K562 (cell line): ENCODE data around the gene EFCC1. TPM values are rescaled to one million over a fixed set of nuclear protein-coding genes. Genes with fewer than 3 reads are reported as not detected.

Source experiments
- ATAC-seq: fragments of 200-7000 bp; cut with Tn5 transposase; 3 replicates; pipeline ENCODE4 v1.9.1; 2020; ENCODE audit warnings: moderate library complexity
- BruUV-seq: library from RNA; stranded (reverse); fragments of 400-500 nt; replicated peaks from 2 replicates; lab custom pipeline; 2021; lab: Mats Ljungman, UMichigan
- CTCF ChIA-PET: fragments of 300-600 bp; formaldehyde crosslinking; extraction: SDS; loops from one replicate; lab custom pipeline; 2021; ENCODE audit warnings: low intra/inter-chr PET ratio; lab: Yijun Ruan, JAX
- POLR2A ChIA-PET: fragments of 300-600, 350-650 bp; sonication (Branson Sonifier 250); formaldehyde crosslinking; extraction: SDS; loops from one replicate; lab custom pipeline; 2021; ENCODE audit warnings: antibody characterized with exemption, inconsistent platforms; lab: Yijun Ruan, JAX
- DNase-seq, 4 experiments: peaks; one replicate each; pipeline versions ENCODE4 v3.0.0 to v3.0.0-alpha.2; 2011 to 2018; ENCODE audit warnings: low spot score in 3 of 4, mixed read lengths in 3 of 4; ENCODE audit errors: extremely low read depth in 1 of 4
- FAIRE-seq: peaks from 2 replicates; lab custom pipeline; 2011; peaks lifted over from hg19 to GRCh38; lab: Jason Lieb, UNC
- H2AFZ ChIP-seq: 2 replicates; pipeline ENCODE4 v1.6.0; 2011; ENCODE audit warnings: low read depth, low read length, control low read depth, inconsistent platforms
- H3K27ac ChIP-seq: fragments of 200-600 bp; 3 replicates; pipeline ENCODE4 v1.8.0; 2011; ENCODE audit warnings: low read depth, mild to moderate bottlenecking, control low read depth, inconsistent platforms, low read length, moderate library complexity, mixed read lengths; ENCODE audit errors: extremely low read depth
- H3K27me3 ChIP-seq, 2 experiments: fragments of 300-600 bp in 1 of 2; 2 replicates in 1 of 2; 3 replicates in 1 of 2; pipeline versions ENCODE4 v1.6.0 to v1.8.0; 2011; ENCODE audit warnings: inconsistent platforms in 2 of 2, low read length in 2 of 2, mild to moderate bottlenecking in 1 of 2, mixed read lengths in 1 of 2, moderate library complexity in 1 of 2; ENCODE audit not compliant: control insufficient read depth in 2 of 2, insufficient read depth in 2 of 2
- H3K36me3 ChIP-seq: fragments of 300-600 bp; 3 replicates; pipeline ENCODE4 v1.8.0; 2011; ENCODE audit warnings: mild to moderate bottlenecking, low read length, inconsistent platforms; ENCODE audit not compliant: control insufficient read depth, insufficient read depth
- H3K4me1 ChIP-seq, 2 experiments: fragments of 200-600 bp in 1 of 2; replicated peaks in 1 of 2; 2 replicates in 1 of 2; 3 replicates in 1 of 2; pipeline versions ENCODE4 v1.5.1 to v1.8.0; 2011; ENCODE audit warnings: inconsistent platforms in 2 of 2, low read length in 2 of 2, mild to moderate bottlenecking in 1 of 2, mixed read lengths in 1 of 2, moderate library complexity in 1 of 2; ENCODE audit not compliant: control insufficient read depth in 2 of 2, insufficient read depth in 2 of 2
- H3K4me2 ChIP-seq: 2 replicates; pipeline ENCODE4 v1.6.1; 2011; ENCODE audit warnings: low read length, control low read depth, inconsistent platforms, mixed read lengths; ENCODE audit not compliant: insufficient read depth
- H3K4me3 ChIP-seq: fragments of 200-600 bp; sonication (generic), shearing (Covaris generic); 2 replicates; pipeline ENCODE4 v1.5.1; 2016; ENCODE audit warnings: control low read depth, inconsistent platforms
- H3K79me2 ChIP-seq: fragments of 200-600 bp; 3 replicates; pipeline ENCODE4 v1.8.0; 2011; ENCODE audit warnings: low read length, inconsistent platforms; ENCODE audit not compliant: control insufficient read depth, insufficient read depth
- H3K9ac ChIP-seq, 2 experiments: 2 replicates each; pipeline versions ENCODE4 v1.6.0 to v1.6.1; 2011; ENCODE audit warnings: low read depth in 2 of 2, low read length in 2 of 2, control low read depth in 1 of 2, inconsistent platforms in 1 of 2, mild to moderate bottlenecking in 1 of 2, mixed read lengths in 1 of 2; ENCODE audit not compliant: insufficient read depth in 1 of 2
- H3K9me1 ChIP-seq: one replicate; pipeline ENCODE4 v1.6.0; 2011; ENCODE audit warnings: inconsistent platforms, mild to moderate bottlenecking, low read length, moderate library complexity; ENCODE audit not compliant: control insufficient read depth, insufficient read depth
- H3K9me3 ChIP-seq: replicated peaks from 2 replicates; pipeline ENCODE4 v1.5.1; 2011; ENCODE audit warnings: low read depth, low read length, inconsistent platforms; ENCODE audit not compliant: control insufficient read depth, insufficient read depth
- H4K20me1 ChIP-seq: replicated peaks from 2 replicates; pipeline ENCODE4 v1.6.1; 2011; ENCODE audit warnings: low read length, inconsistent platforms, mixed read lengths; ENCODE audit not compliant: control insufficient read depth, insufficient read depth
- BCOR ChIP-seq: fragments of 450-650 bp; IDR thresholded peaks from 2 replicates; pipeline ENCODE4 v1.6.1; 2016
- DPF2 ChIP-seq: fragments of 450-650 bp; IDR thresholded peaks from 2 replicates; pipeline ENCODE4 v1.6.1; 2016
- HIVEP1 ChIP-seq: fragments of 250-450 bp; sonication (Bioruptor Pico); IDR thresholded peaks from 2 replicates; pipeline ENCODE4 v1.4.0; 2020; ENCODE audit warnings: mild to moderate bottlenecking
- MAFF ChIP-seq: IDR thresholded peaks from 2 replicates; pipeline ENCODE4 v1.6.1; 2012; ENCODE audit warnings: low read length, improper control_type of control experiment
- MECOM ChIP-seq: fragments of 250-450 bp; sonication (Bioruptor Pico); IDR thresholded peaks from 2 replicates; pipeline ENCODE4 v1.8.0; 2022; ENCODE audit warnings: inconsistent platforms
- NR2C2 ChIP-seq, 2 experiments: fragments of 200-800 bp in 1 of 2; sonication (Bioruptor generic) in 1 of 2; sonication (generic) in 1 of 2; formaldehyde crosslinking in 1 of 2; IDR thresholded peaks; 2 replicates each; pipeline versions ENCODE4 v1.6.1 to v1.8.0; 2016 to 2022; ENCODE audit warnings: mild to moderate bottlenecking in 1 of 2, missing compliant biosample characterization in 1 of 2, missing genetic modification characterization in 1 of 2, missing genetic modification reagents in 1 of 2
- PHF21A ChIP-seq: fragments of 450-650 bp; IDR thresholded peaks from 2 replicates; pipeline ENCODE4 v1.6.1; 2017; ENCODE audit warnings: low read depth, borderline replicate concordance
- POLR2H ChIP-seq: IDR thresholded peaks from 2 replicates; pipeline ENCODE4 v1.6.1; 2016; ENCODE audit warnings: missing genetic modification characterization, low read depth, mild to moderate bottlenecking, control low read depth, missing compliant biosample characterization, moderate library complexity
- RNF219 ChIP-seq: fragments of 250-450 bp; sonication (Bioruptor Pico); IDR thresholded peaks from 2 replicates; pipeline ENCODE4 v1.5.0; 2022; ENCODE audit warnings: mild to moderate bottlenecking
- TBP ChIP-seq: optimal IDR thresholded peaks from 2 replicates; pipeline ENCODE3; 2011; ENCODE audit warnings: low read depth, low read length, improper control_type of control experiment
- ZBTB49 ChIP-seq: sonication (generic); formaldehyde crosslinking; IDR thresholded peaks from 2 replicates; pipeline ENCODE4 v1.8.0; 2022; ENCODE audit warnings: missing genetic modification reagents, mild to moderate bottlenecking, borderline replicate concordance
- ZNF124 ChIP-seq: sonication (generic); formaldehyde crosslinking; IDR thresholded peaks from 2 replicates; pipeline ENCODE4 v1.8.1; 2022; ENCODE audit warnings: missing genetic modification reagents
- WGBS: fragments of 100-300 bp; shearing (Covaris generic); methylation state at CpG from one replicate; pipeline ENCODE4 v1.1.6; 2016; ENCODE audit warnings: low coverage, mixed read lengths; ENCODE audit not compliant: insufficient coverage; ENCODE audit errors: missing lambda C conversion rate; 5-methylcytosine and 5-hydroxymethylcytosine counted together
- in situ Hi-C: fragments of 300-500 bp; cut with MboI; formaldehyde crosslinking; loops from 4 replicates; pipeline ENCODE4 v1.15.0; 2018; ENCODE audit warnings: inconsistent platforms, mixed read lengths
- intact Hi-C: fragments of 100-400 bp; cut with micrococcal nuclease; formaldehyde crosslinking; loops from 2 replicates; pipeline ENCODE4 v1.14.2; 2022
- polyA plus RNA-seq, 8 experiments: library from polyadenylated mRNA; depleted of rRNA in 4 of 8; stranded (reverse) in 5 of 8; unstranded in 3 of 8; fragments of >200 nt; fragmentation: Nextera tagmentation in 2 of 8; fragmentation: Illumina TruSeq in 1 of 8; extraction: Ambion mirVana in 2 of 8; extraction: Trizol in 1 of 8; gene quantifications; 2 replicates each; pipeline versions ENCODE4 v1.2.1 to v1.2.3, GENCODE V29; 2011 to 2014; ENCODE audit warnings: inconsistent platforms in 1 of 8, missing spikeins in 1 of 8
- total RNA-seq, 7 experiments: library from RNA; depleted of rRNA in 6 of 7; stranded (reverse); fragments of >200 nt in 6 of 7; fragmentation: Illumina TruSeq in 2 of 7; extraction: Trizol in 2 of 7; gene quantifications; 2 replicates each; pipeline versions ENCODE4 v1.2.1 to v1.2.3, GENCODE V29; 2011 to 2021; ENCODE audit warnings: low replicate concordance in 1 of 7

The EFCC1 gene
- total and polyA plus RNA-seq, 9 of the 15 experiments (the other 6 are each of a cell fraction or from before 2014, with no cell fraction given) = not detected

- Histone ChIP-seq H3K27me3 (no peaks in the 10 kb centered on the region), H3K27ac (no peak overlapping the region), H2AFZ (no peak overlapping the region), H3K4me1 (peaks cover 10 to 26% of the 10 kb centered on the region in 2 experiments; a peak in 4 of 5 replicates), H3K36me3 (no peaks in the 10 kb centered on the region), H3K9ac (no peak overlapping the region; a peak in 1 of 4 replicates), H3K4me3 (no peak overlapping the region), H4K20me1 (no peaks in the 10 kb centered on the region), H3K9me3 (no peaks in the 10 kb centered on the region), H3K79me2 (no peaks in the 10 kb centered on the region), H3K4me2 (no peak overlapping the region), H3K9me1 (no peaks in the 10 kb centered on the region)
- 76% methylated on average over 13 of the region's 15 CpGs for WGBS
- DNase-seq (no peak), FAIRE-seq (no peak), ATAC-seq (no peak)
- intact Hi-C loops = loop anchor here (5.0 to 10.0 kb wide), 2 partner anchors 53 to 60 kb away; no protein-coding TSS in a partner anchor
- POLR2A ChIA-PET = interaction anchor here (2.7 kb wide), 1 partner anchor 9 kb away, joined by 22 read pairs; no protein-coding TSS in a partner anchor
- CTCF ChIA-PET = no interaction called here
- in situ Hi-C loops = no loop called here
- BruUV-seq = no TSS peak
- no peak for TF ChIP-seq MECOM (CRISPR knock-in tag)
- no peak for TF ChIP-seq PHF21A
- TF ChIP-seq ZBTB49 (CRISPR knock-in tag) = no peak
- no peak for TF ChIP-seq DPF2
- no peak for TF ChIP-seq TBP
- TF ChIP-seq MAFF = no peak
- TF ChIP-seq BCOR = no peak
- TF ChIP-seq NR2C2 (CRISPR knock-in tag; IDR thresholded peaks at IDR 0.05) = no peak
- no peak for TF ChIP-seq NR2C2 (tag; IDR thresholded peaks at IDR 0.05)
- TF ChIP-seq POLR2H (tag) = no peak
- TF ChIP-seq HIVEP1 (CRISPR knock-in tag) = no peak
- no peak for TF ChIP-seq RNF219
- no peak for TF ChIP-seq ZNF124 (CRISPR knock-in tag)
Measured at GRCh38 chr3:129025108-129025507, 24.0 kb downstream of the EFCC1 start.
